Keratinocyte (primary cell): Measurements from ENCODE around the gene OR2T2.

ENCODE experiments used
- EZH2 ChIP-seq: IDR thresholded peaks from one replicate; pipeline ENCODE4 v1.6.1; 2012; ENCODE audit warnings: inconsistent platforms, mild to moderate bottlenecking, low read length, moderate library complexity
- TF ChIP-seq, protein P1 (sequence below), 3 experiments: IDR thresholded peaks in 1 of 3; conservative IDR thresholded peaks in 1 of 3; optimal IDR thresholded peaks in 1 of 3; 2 replicates in 2 of 3; 3 replicates in 1 of 3; pipeline versions ENCODE3 to v1.5.1; 2011; ENCODE audit warnings: low read length in 3 of 3, mild to moderate bottlenecking in 3 of 3, moderate library complexity in 2 of 3, control low read depth in 1 of 3, inconsistent platforms in 1 of 3; ENCODE audit not compliant: insufficient read depth in 2 of 3; ENCODE audit errors: extremely low read depth in 1 of 3

DNA sequence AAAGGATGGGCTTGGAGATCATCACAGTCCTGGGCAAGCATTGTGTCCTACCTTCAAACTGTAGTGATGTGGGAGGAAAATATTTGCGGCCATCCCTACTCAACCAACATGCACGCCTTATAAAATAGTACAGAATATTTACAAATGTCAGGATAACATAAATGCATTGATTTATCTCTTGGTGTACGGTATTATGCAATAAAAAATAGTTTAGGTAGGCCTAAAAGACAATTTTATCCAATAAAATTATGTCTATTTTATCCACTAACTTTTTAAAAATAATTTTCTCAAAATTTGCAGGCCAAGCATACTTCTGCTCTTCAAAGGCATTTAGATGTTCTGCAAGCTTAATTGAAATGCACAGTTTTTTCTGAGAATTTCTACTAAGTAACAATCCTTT lies 42.7 kb upstream of the OR2T2 start, which contains the start of gene OR2T1:
- TF ChIP-seq, protein P1, sequence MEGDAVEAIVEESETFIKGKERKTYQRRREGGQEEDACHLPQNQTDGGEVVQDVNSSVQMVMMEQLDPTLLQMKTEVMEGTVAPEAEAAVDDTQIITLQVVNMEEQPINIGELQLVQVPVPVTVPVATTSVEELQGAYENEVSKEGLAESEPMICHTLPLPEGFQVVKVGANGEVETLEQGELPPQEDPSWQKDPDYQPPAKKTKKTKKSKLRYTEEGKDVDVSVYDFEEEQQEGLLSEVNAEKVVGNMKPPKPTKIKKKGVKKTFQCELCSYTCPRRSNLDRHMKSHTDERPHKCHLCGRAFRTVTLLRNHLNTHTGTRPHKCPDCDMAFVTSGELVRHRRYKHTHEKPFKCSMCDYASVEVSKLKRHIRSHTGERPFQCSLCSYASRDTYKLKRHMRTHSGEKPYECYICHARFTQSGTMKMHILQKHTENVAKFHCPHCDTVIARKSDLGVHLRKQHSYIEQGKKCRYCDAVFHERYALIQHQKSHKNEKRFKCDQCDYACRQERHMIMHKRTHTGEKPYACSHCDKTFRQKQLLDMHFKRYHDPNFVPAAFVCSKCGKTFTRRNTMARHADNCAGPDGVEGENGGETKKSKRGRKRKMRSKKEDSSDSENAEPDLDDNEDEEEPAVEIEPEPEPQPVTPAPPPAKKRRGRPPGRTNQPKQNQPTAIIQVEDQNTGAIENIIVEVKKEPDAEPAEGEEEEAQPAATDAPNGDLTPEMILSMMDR (optimal IDR thresholded peaks at IDR 0.05 in 1 of 3, IDR thresholded peaks at IDR 0.05 in 1 of 3, conservative IDR thresholded peaks at IDR 0.05 in 1 of 3; ENCODE audit: extremely low read depth in 1 of 3, insufficient read depth in 2 of 3, low read length in 3 of 3): no peak
- TF ChIP-seq EZH2: no peak
